HL-60 (cell line): ENCODE measurements around the gene OSER1.

Experiments used
- DNase-seq, 2 experiments: peaks; one replicate each; pipeline ENCODE4 v3.0.0-alpha.2; 2010 to 2020; ENCODE audit warnings: low read depth in 1 of 2, low spot score in 1 of 2
- H3K27ac ChIP-seq: fragments of 250-450 bp; sonication (Bioruptor Pico); replicated peaks from 2 replicates; pipeline ENCODE4 v1.5.1; 2020; ENCODE audit warnings: mild to moderate bottlenecking, moderate library complexity
- H3K27me3 ChIP-seq: fragments of 250-450 bp; sonication (Bioruptor Pico); 2 replicates; pipeline ENCODE4 v1.5.1; 2021; ENCODE audit warnings: mild to moderate bottlenecking, moderate library complexity; ENCODE audit not compliant: insufficient read depth, poor library complexity, severe bottlenecking
- H3K4me3 ChIP-seq: replicated peaks from 2 replicates; pipeline ENCODE4 v1.5.1; 2011; ENCODE audit warnings: mild to moderate bottlenecking, control low read depth, low read length; ENCODE audit not compliant: insufficient read depth
- GABPA ChIP-seq: IDR thresholded peaks from 2 replicates; pipeline ENCODE4 v1.6.1; 2012; ENCODE audit warnings: low read depth
- POLR2AphosphoS5 ChIP-seq: IDR thresholded peaks from 2 replicates; pipeline ENCODE4 v1.6.1; 2012; ENCODE audit warnings: low read depth
- SPI1 ChIP-seq: IDR thresholded peaks from 2 replicates; pipeline ENCODE4 v1.6.1; 2012; ENCODE audit warnings: low read depth, mild to moderate bottlenecking, borderline replicate concordance
- TF ChIP-seq, protein P1 (sequence below): IDR thresholded peaks from one replicate; pipeline ENCODE4 v1.5.1; 2011; ENCODE audit warnings: low read length, control low read depth, inconsistent platforms; ENCODE audit not compliant: insufficient read depth
- TF ChIP-seq, protein P2 (sequence below): IDR thresholded peaks from 2 replicates; pipeline ENCODE4 v1.6.1; 2012; ENCODE audit warnings: low read depth; ENCODE audit not compliant: insufficient replicate concordance

OSER1 gene

DNA sequence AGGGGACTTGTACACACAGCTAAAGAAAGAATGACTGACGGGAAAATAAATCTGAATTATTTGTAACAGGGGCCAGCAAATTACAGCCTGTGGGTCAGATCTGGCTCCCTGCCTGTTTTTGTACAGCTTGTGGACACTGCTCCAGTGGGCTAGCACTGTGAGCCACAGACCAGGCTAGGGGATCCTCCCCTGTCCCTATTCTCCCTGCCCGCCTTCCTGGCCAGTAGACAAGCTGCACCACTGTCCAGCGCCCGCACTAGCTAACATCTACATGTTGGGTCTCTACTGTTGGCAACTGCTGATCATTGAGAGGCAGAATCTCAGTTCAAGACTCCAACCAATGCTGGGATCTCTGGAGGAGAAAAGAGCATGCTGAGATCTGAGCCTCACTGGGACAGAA, 10.7 kb downstream of the OSER1 start:
- no peak for DNase-seq
- TF ChIP-seq, protein P1, sequence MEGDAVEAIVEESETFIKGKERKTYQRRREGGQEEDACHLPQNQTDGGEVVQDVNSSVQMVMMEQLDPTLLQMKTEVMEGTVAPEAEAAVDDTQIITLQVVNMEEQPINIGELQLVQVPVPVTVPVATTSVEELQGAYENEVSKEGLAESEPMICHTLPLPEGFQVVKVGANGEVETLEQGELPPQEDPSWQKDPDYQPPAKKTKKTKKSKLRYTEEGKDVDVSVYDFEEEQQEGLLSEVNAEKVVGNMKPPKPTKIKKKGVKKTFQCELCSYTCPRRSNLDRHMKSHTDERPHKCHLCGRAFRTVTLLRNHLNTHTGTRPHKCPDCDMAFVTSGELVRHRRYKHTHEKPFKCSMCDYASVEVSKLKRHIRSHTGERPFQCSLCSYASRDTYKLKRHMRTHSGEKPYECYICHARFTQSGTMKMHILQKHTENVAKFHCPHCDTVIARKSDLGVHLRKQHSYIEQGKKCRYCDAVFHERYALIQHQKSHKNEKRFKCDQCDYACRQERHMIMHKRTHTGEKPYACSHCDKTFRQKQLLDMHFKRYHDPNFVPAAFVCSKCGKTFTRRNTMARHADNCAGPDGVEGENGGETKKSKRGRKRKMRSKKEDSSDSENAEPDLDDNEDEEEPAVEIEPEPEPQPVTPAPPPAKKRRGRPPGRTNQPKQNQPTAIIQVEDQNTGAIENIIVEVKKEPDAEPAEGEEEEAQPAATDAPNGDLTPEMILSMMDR: no peak
- TF ChIP-seq GABPA (no peak), POLR2AphosphoS5 (no peak)
- TF ChIP-seq, protein P2, sequence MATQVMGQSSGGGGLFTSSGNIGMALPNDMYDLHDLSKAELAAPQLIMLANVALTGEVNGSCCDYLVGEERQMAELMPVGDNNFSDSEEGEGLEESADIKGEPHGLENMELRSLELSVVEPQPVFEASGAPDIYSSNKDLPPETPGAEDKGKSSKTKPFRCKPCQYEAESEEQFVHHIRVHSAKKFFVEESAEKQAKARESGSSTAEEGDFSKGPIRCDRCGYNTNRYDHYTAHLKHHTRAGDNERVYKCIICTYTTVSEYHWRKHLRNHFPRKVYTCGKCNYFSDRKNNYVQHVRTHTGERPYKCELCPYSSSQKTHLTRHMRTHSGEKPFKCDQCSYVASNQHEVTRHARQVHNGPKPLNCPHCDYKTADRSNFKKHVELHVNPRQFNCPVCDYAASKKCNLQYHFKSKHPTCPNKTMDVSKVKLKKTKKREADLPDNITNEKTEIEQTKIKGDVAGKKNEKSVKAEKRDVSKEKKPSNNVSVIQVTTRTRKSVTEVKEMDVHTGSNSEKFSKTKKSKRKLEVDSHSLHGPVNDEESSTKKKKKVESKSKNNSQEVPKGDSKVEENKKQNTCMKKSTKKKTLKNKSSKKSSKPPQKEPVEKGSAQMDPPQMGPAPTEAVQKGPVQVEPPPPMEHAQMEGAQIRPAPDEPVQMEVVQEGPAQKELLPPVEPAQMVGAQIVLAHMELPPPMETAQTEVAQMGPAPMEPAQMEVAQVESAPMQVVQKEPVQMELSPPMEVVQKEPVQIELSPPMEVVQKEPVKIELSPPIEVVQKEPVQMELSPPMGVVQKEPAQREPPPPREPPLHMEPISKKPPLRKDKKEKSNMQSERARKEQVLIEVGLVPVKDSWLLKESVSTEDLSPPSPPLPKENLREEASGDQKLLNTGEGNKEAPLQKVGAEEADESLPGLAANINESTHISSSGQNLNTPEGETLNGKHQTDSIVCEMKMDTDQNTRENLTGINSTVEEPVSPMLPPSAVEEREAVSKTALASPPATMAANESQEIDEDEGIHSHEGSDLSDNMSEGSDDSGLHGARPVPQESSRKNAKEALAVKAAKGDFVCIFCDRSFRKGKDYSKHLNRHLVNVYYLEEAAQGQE: no peak

DNA sequence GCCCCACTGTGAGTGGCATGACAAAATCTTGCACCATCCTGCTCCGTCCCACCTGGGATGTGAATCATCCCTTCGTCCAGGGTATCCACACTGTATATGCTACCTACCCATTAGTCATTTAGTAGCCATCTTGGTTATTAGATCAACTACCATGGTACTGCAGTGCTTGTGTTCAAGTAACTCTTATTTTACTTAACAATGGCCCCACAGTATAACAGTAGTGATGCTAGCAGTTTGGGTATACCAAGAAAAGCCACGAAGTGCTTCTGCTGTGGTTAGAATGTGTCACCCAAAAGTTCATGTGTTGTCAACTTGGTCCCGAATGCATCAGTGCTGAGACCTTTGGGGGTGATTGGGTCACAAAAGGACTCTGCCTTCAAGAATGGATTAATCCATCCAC, 11.7 kb downstream of the OSER1 start:
- Histone ChIP-seq H3K27ac (no peak overlapping the region), H3K4me3 (no peak overlapping the region), H3K27me3 (no peaks in the 10 kb centered on the region)
- TF ChIP-seq SPI1 (no peak), GABPA (no peak), POLR2AphosphoS5 (no peak)
- TF ChIP-seq, protein P1: no peak
- TF ChIP-seq, protein P2: no peak
- no peak for DNase-seq

More for the DNA sequence above, 10.7 kb downstream of the OSER1 start:
- H3K27me3 ChIP-seq: no peaks in the 10 kb centered on the region
- H3K4me3 ChIP-seq: no peak overlapping the region
- no peak overlapping the region for H3K27ac ChIP-seq

DNA sequence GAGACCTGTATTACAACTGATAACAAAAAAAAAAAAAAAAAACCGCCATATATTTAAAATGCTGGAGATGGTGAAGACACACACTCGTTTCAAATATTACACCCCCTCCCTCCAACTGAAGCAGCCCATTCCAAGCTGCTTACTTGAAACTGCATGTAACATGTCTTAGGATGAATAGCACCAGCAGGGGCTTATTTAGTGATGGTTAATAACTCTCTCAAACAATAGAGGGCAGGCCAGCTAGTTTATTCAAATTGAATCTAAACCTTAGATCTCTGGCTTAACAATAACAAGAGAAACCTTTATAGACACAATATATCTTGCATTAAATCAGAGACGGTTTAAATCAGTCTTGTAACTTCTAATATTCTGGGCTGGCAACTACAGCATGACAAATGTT, 14.3 kb downstream of the OSER1 start:
- DNase-seq: no peak
- Histone ChIP-seq H3K27ac (no peak overlapping the region), H3K27me3 (no peaks in the 10 kb centered on the region), H3K4me3 (no peak overlapping the region)
- no peak for TF ChIP-seq POLR2AphosphoS5
- TF ChIP-seq, protein P2: no peak
- no peak for TF ChIP-seq SPI1

DNA sequence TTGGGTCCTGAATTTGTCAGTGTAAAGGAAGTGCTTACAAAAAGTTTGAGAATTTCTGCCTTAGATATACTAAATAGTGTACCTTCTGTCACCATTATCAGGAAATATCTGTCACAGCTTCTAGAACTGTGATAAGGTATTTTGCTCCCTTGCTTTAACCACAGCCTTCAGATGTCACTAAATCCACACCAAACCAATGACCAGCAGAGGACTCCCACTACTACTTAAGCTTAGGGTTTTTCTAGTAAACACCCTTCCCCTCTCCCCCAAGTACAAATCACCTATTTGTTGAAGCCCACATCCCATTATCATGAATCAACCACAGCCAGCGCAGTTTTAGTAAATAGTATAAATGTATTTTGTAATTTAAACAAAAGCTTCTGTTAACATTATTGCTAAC, 15.0 kb downstream of the OSER1 start:
- TF ChIP-seq GABPA: no peak
- TF ChIP-seq POLR2AphosphoS5: no peak
- TF ChIP-seq, protein P1: no peak
- TF ChIP-seq, protein P2: no peak
- TF ChIP-seq SPI1: no peak
- Histone ChIP-seq H3K27me3 (no peaks in the 10 kb centered on the region), H3K4me3 (no peak overlapping the region), H3K27ac (no peak overlapping the region)
- DNase-seq: no peak
